H9 (cell line): ENCODE results near the gene SMARCA2. TPM values are rescaled to one million over a fixed set of nuclear protein-coding genes. Genes with fewer than 3 reads are reported as not detected.

ENCODE experiments used
- DNase-seq: peaks from one replicate; pipeline ENCODE4 v3.0.0-alpha.2; 2017
- H2AFZ ChIP-seq: one replicate; pipeline ENCODE4 v1.6.1; 2013; ENCODE audit warnings: mild to moderate bottlenecking, low read length, control low read depth, moderate library complexity
- H2AK5ac ChIP-seq: 2 replicates; pipeline ENCODE4 v1.6.1; 2013; ENCODE audit warnings: low read length, control low read depth, mixed read lengths; ENCODE audit not compliant: insufficient read length
- H2BK120ac ChIP-seq: one replicate; pipeline ENCODE4 v1.6.1; 2013; ENCODE audit warnings: low read depth, mild to moderate bottlenecking, low read length, control low read depth, inconsistent platforms; ENCODE audit not compliant: poor library complexity, severe bottlenecking
- H2BK12ac ChIP-seq: 2 replicates; pipeline ENCODE4 v1.6.1; 2013; ENCODE audit warnings: low read length, control low read depth, mixed read lengths, low read depth; ENCODE audit not compliant: insufficient read length
- H2BK15ac ChIP-seq: 2 replicates; pipeline ENCODE4 v1.6.1; 2013; ENCODE audit warnings: low read depth, low read length, control low read depth
- H2BK20ac ChIP-seq: one replicate; pipeline ENCODE4 v1.6.1; 2013; ENCODE audit warnings: low read depth, mild to moderate bottlenecking, low read length, control low read depth, inconsistent platforms; ENCODE audit not compliant: poor library complexity, severe bottlenecking
- H2BK5ac ChIP-seq: 2 replicates; pipeline ENCODE4 v1.6.1; 2013; ENCODE audit warnings: low read length, control low read depth, mixed read lengths; ENCODE audit not compliant: insufficient read length
- H3K14ac ChIP-seq: 2 replicates; pipeline ENCODE4 v1.6.1; 2013; ENCODE audit warnings: low read length, control low read depth; ENCODE audit not compliant: insufficient read depth
- H3K18ac ChIP-seq: 2 replicates; pipeline ENCODE4 v1.6.1; 2013; ENCODE audit warnings: low read depth, mild to moderate bottlenecking, mixed read lengths, low read length, control low read depth; ENCODE audit not compliant: insufficient read length
- H3K23ac ChIP-seq: 2 replicates; pipeline ENCODE4 v1.6.1; 2013; ENCODE audit warnings: low read length, control low read depth, mixed read lengths, low read depth; ENCODE audit not compliant: insufficient read length
- H3K23me2 ChIP-seq: 2 replicates; pipeline ENCODE4 v1.6.1; 2013; ENCODE audit warnings: low read depth, mild to moderate bottlenecking, mixed read lengths, low read length, control low read depth; ENCODE audit not compliant: insufficient read length, poor library complexity, severe bottlenecking
- H3K27ac ChIP-seq: 2 replicates; pipeline ENCODE4 v1.5.1; 2013; ENCODE audit warnings: low read length, control low read depth, mixed read lengths, low read depth; ENCODE audit not compliant: insufficient read length
- H3K27me3 ChIP-seq: 2 replicates; pipeline ENCODE4 v1.6.1; 2013; ENCODE audit warnings: low read length, control low read depth, inconsistent platforms; ENCODE audit not compliant: insufficient read depth
- H3K4ac ChIP-seq: 2 replicates; pipeline ENCODE4 v1.6.1; 2013; ENCODE audit warnings: low read depth, mild to moderate bottlenecking, control low read depth, inconsistent platforms, low read length, moderate library complexity
- H3K4me1 ChIP-seq: 2 replicates; pipeline ENCODE4 v1.6.1; 2013; ENCODE audit warnings: low read length, control low read depth, inconsistent platforms; ENCODE audit not compliant: insufficient read depth
- H3K4me2 ChIP-seq: 2 replicates; pipeline ENCODE4 v1.6.1; 2013; ENCODE audit warnings: low read length, control low read depth, mixed read lengths; ENCODE audit not compliant: insufficient read length, insufficient read depth
- H3K56ac ChIP-seq: 2 replicates; pipeline ENCODE4 v1.6.1; 2013; ENCODE audit warnings: low read depth, mild to moderate bottlenecking, mixed read lengths, low read length, control low read depth; ENCODE audit not compliant: insufficient read length
- H3K79me1 ChIP-seq: 2 replicates; pipeline ENCODE4 v1.6.1; 2013; ENCODE audit warnings: low read depth, mild to moderate bottlenecking, moderate library complexity, low read length, control low read depth, inconsistent platforms; ENCODE audit not compliant: insufficient read depth, poor library complexity, severe bottlenecking
- H3K79me2 ChIP-seq: 2 replicates; pipeline ENCODE4 v1.6.1; 2013; ENCODE audit warnings: low read length, control low read depth, inconsistent platforms; ENCODE audit not compliant: insufficient read depth
- H3K9ac ChIP-seq: 2 replicates; pipeline ENCODE4 v1.6.1; 2013; ENCODE audit warnings: low read length, control low read depth, mixed read lengths; ENCODE audit not compliant: insufficient read length; ENCODE audit errors: extremely low read depth
- H3K9me3 ChIP-seq: one replicate; pipeline ENCODE4 v1.6.1; 2013; ENCODE audit warnings: low read depth, low read length, inconsistent platforms; ENCODE audit not compliant: control insufficient read depth
- H3T11ph ChIP-seq: one replicate; pipeline ENCODE4 v1.6.1; 2013; ENCODE audit warnings: mild to moderate bottlenecking, low read length, control low read depth, inconsistent platforms
- H4K20me1 ChIP-seq: one replicate; pipeline ENCODE4 v1.6.1; 2013; ENCODE audit not compliant: control insufficient read depth, insufficient read length, insufficient read depth
- H4K5ac ChIP-seq: 2 replicates; pipeline ENCODE4 v1.6.1; 2013; ENCODE audit warnings: low read depth, mild to moderate bottlenecking, mixed read lengths, low read length, control low read depth; ENCODE audit not compliant: insufficient read length
- H4K8ac ChIP-seq: replicated peaks from 2 replicates; pipeline ENCODE4 v1.6.1; 2013; ENCODE audit warnings: low read length, control low read depth, mixed read lengths, low read depth; ENCODE audit not compliant: insufficient read length
- H4K91ac ChIP-seq: 2 replicates; pipeline ENCODE4 v1.6.1; 2013; ENCODE audit warnings: low read depth, mild to moderate bottlenecking, moderate library complexity, mixed read lengths, low read length, control low read depth; ENCODE audit not compliant: insufficient read length
- H3K27ac Mint-ChIP-seq, 3 experiments: 2 replicates in 2 of 3; 3 replicates in 1 of 3; pipeline ENCODE4 v1.8.0; 2020 to 2021; ENCODE audit warnings: mixed read lengths in 3 of 3, mild to moderate bottlenecking in 1 of 3, moderate library complexity in 1 of 3
- H3K27me3 Mint-ChIP-seq: 2 replicates; pipeline ENCODE4 v1.8.0; 2021; ENCODE audit warnings: low read depth, mild to moderate bottlenecking, moderate library complexity, mixed read lengths
- H3K36me3 Mint-ChIP-seq, 3 experiments: 2 replicates in 2 of 3; 3 replicates in 1 of 3; pipeline ENCODE4 v1.8.0; 2020 to 2021; ENCODE audit warnings: low read depth in 3 of 3, mixed read lengths in 3 of 3; ENCODE audit not compliant: insufficient read depth in 1 of 3
- H3K4me1 Mint-ChIP-seq, 2 experiments: 2 replicates each; pipeline ENCODE4 v1.8.0; 2020; ENCODE audit warnings: mixed read lengths in 2 of 2
- H3K4me3 Mint-ChIP-seq, 2 experiments: 2 replicates in 1 of 2; 3 replicates in 1 of 2; pipeline ENCODE4 v1.8.0; 2020 to 2021; ENCODE audit warnings: mild to moderate bottlenecking in 2 of 2, mixed read lengths in 2 of 2, moderate library complexity in 1 of 2
- H3K9me3 Mint-ChIP-seq, 2 experiments: 2 replicates in 1 of 2; 3 replicates in 1 of 2; pipeline ENCODE4 v1.8.0; 2020; ENCODE audit warnings: mild to moderate bottlenecking in 2 of 2, mixed read lengths in 2 of 2, moderate library complexity in 1 of 2
- CTCF ChIP-seq: fragments of 200-600 bp; sonication (generic); conservative IDR thresholded peaks from 3 replicates; pipeline ENCODE4 v1.8.0; 2021; ENCODE audit warnings: antibody characterized with exemption, mild to moderate bottlenecking
- WGBS: extraction: QIAGEN DNeasy Blood & Tissue Kit; methylation state at CpG from one replicate; pipeline ENCODE4 v1.1.7; 2013; ENCODE audit warnings: missing lambda C conversion rate, low lambda C conversion rate, mixed read lengths; ENCODE audit not compliant: insufficient read length; ENCODE audit errors: extremely low coverage; 5-methylcytosine and 5-hydroxymethylcytosine counted together
- total RNA-seq: library from RNA; stranded (reverse); gene quantifications from 2 replicates; pipeline ENCODE4 v1.2.1, GENCODE V29; 2021

The SMARCA2 gene
- total RNA-seq, 1 experiment from 2014 or later: 15.3 TPM

- Histone ChIP-seq H2BK5ac (no peak overlapping the region), H3K4me2 (no peak overlapping the region), H3K9ac (no peak overlapping the region), H3T11ph (no peak overlapping the region), H3K9me3 (no peaks in the 10 kb centered on the region), H3K23ac (no peak overlapping the region), H3K4me1 (no peaks in the 10 kb centered on the region), H3K27me3 (no peaks in the 10 kb centered on the region), H4K20me1 (no peaks in the 10 kb centered on the region), H2BK12ac (no peak overlapping the region), H3K79me1 (no peaks in the 10 kb centered on the region), H2BK20ac (no peak overlapping the region), H3K56ac (no peak overlapping the region), H4K5ac (no peak overlapping the region), H3K27ac (no peak overlapping the region), H2BK120ac (no peak overlapping the region), H2AK5ac (no peak overlapping the region), H2AFZ (no peak overlapping the region), H3K18ac (no peak overlapping the region), H4K8ac (no peak overlapping the region), H3K79me2 (no peaks in the 10 kb centered on the region), H3K23me2 (no peaks in the 10 kb centered on the region), H3K14ac (no peak overlapping the region), H4K91ac (no peak overlapping the region), H3K4ac (no peak overlapping the region), H2BK15ac (no peak overlapping the region)
- H3K36me3 Mint-ChIP-seq: no peaks in the 10 kb centered on the region; a peak in 1 of 7 replicates
- no CpG with 5 or more reads among the region's 1 CpG for WGBS
- no peak for TF ChIP-seq CTCF
- H3K27me3 Mint-ChIP-seq: no peaks in the 10 kb centered on the region; the same call in 1 of the 2 replicates
- peaks cover 0 to 3% of the 10 kb centered on the region in 2 experiments; a peak in 1 of 5 replicates for H3K9me3 Mint-ChIP-seq
- no peak overlapping the region for H3K27ac Mint-ChIP-seq
- no peak for DNase-seq
- peaks cover 0 to 6% of the 10 kb centered on the region in 2 experiments; a peak in 2 of 4 replicates for H3K4me1 Mint-ChIP-seq
- no peak overlapping the region for H3K4me3 Mint-ChIP-seq
These were observed 33.1 kb upstream of the SMARCA2 start for GRCh38 chr9:1982074-1982473.
